ENCODE results near the gene ANAPC16.

ANAPC16 gene

DNA sequence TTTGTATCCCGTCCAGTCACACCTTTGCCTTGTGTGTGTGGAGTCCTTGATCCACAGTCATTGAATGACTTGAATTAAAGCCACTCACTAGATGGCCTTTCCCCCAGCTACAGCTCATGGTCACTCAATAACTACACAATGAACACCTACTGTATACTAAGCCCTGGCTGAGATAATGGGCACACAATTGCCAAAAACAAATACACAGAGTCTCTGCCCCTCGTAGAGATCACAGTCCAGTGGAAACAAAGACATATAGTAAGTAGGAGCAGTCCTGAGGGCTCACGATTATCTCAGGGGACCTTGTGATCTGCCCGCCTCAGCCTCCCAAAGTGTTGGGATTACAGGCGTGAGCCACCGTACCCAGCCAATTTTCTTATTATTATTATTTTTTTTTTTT lies 35.8 kb downstream of the ANAPC16 start:
- Histone ChIP-seq H3K27me3 (ENCODE audit: control insufficient read depth in 1 of 2, insufficient read depth in 2 of 2, low read length in 2 of 2) (no peaks in the 10 kb centered on the region), H3K36me3 (ENCODE audit: control insufficient read depth in 1 of 2, insufficient read depth in 2 of 2, low read length in 2 of 2) (no peaks in the 10 kb centered on the region), H3K27ac (ENCODE audit: low read depth, low read length) (no peak overlapping the region), H3K9ac (ENCODE audit: low read depth in 1 of 2, low read length in 2 of 2) (no peak overlapping the region), H3K4me1 (ENCODE audit: control insufficient read depth in 1 of 2, insufficient read depth in 2 of 2, low read length in 2 of 2) (peaks cover 39 to 47% of the 10 kb centered on the region in 2 donors), H3K9me3 (ENCODE audit: control insufficient read depth in 1 of 2, low read length in 2 of 2) (no peaks in the 10 kb centered on the region), H3K4me3 (ENCODE audit: low read depth in 1 of 2, low read length in 2 of 2) (no peak overlapping the region)

DNA sequence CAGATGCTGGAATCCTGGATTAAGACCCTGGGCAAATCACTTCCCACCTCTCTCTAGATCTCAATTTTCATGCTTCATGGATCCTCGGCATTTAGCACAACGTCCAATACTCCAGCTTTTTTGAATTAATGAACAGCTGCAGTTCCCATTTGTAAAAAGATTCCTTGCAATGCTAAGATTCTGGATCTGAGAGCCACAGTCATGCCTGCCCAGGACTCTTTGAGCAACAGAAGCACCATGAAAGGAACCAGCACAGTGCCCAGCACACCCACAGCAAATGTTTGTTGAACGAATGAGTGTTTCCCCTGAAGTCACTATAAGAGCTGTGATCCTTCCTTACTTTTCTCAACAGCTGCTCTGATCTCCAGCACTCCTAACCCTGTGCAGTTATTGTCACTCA lies 37.2 kb downstream of the ANAPC16 start:
- Histone ChIP-seq H3K27me3 (ENCODE audit: control insufficient read depth in 1 of 2, insufficient read depth in 2 of 2, low read length in 2 of 2) (no peaks in the 10 kb centered on the region), H3K36me3 (ENCODE audit: control insufficient read depth in 1 of 2, insufficient read depth in 2 of 2, low read length in 2 of 2) (no peaks in the 10 kb centered on the region), H3K9ac (ENCODE audit: low read depth in 1 of 2, low read length in 2 of 2) (no peak overlapping the region), H3K27ac (ENCODE audit: low read depth, low read length) (no peak overlapping the region), H3K9me3 (ENCODE audit: control insufficient read depth in 1 of 2, low read length in 2 of 2) (no peaks in the 10 kb centered on the region), H3K4me3 (ENCODE audit: low read depth in 1 of 2, low read length in 2 of 2) (no peak overlapping the region), H3K4me1 (ENCODE audit: control insufficient read depth in 1 of 2, insufficient read depth in 2 of 2, low read length in 2 of 2) (peaks cover 36 to 43% of the 10 kb centered on the region in 2 donors)

DNA sequence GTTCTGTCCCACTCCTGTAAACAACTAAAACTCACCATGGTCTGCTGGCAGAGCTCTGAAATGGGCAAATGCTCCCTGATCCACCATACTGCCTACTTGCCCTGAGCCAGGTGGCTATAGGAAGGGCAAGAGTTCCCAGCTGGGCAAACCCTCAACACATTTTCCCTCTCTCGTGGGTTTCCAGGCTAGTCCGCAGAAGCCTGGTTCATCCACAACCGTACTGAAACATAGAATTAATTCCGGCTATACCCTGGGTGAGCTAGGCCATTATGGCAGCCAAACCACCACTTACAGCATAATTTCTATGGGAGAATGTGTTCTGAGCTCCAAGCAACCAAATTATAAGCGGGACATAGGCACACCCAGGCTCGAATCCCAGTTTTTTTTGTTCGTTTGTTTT lies 37.8 kb downstream of the ANAPC16 start:
- Histone ChIP-seq H3K27me3 (ENCODE audit: control insufficient read depth in 1 of 2, insufficient read depth in 2 of 2, low read length in 2 of 2) (no peaks in the 10 kb centered on the region), H3K4me3 (ENCODE audit: low read depth in 1 of 2, low read length in 2 of 2) (no peak overlapping the region), H3K9ac (ENCODE audit: low read depth in 1 of 2, low read length in 2 of 2) (no peak overlapping the region), H3K27ac (ENCODE audit: low read depth, low read length) (no peak overlapping the region), H3K4me1 (ENCODE audit: control insufficient read depth in 1 of 2, insufficient read depth in 2 of 2, low read length in 2 of 2) (peaks cover 30 to 37% of the 10 kb centered on the region in 2 donors), H3K9me3 (ENCODE audit: control insufficient read depth in 1 of 2, low read length in 2 of 2) (no peaks in the 10 kb centered on the region), H3K36me3 (ENCODE audit: control insufficient read depth in 1 of 2, insufficient read depth in 2 of 2, low read length in 2 of 2) (no peaks in the 10 kb centered on the region)

DNA sequence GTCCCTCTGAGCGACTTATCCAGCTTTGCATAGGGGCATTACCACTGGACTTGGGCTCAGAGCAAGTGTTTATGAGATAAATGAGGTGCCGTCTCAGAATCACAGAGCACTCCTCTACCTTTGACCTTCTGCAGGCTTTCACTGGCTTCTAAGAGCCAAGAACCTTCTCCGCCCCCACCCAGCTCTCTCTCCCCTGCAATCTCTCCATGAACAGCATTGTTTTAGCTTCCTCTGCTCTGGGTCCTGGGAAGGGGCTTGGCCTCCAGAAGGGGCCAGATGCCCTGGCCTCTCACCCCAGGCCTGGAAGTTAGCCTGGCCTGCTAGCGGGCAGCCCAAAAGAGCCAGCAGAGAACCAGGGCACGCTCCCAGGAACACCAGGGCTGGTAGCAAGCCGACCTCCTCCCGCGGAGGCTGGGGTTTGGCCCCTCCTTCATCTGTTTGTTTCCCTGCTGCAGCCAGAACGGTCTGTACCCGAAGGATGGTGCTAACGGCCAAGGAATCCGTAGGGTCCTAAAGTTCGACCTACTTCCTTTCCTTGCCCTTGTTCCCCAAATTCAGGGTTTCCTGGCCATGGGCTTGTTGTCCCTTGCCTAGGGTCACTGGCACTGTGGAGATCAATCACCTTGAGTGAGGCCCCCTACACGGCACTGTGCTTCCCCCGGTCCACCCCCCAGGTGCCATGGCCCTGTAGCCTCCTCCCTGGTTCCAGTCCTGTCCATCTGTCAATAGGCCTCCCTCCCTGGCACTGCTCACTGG lies 39.2 kb downstream of the ANAPC16 start:
- no peaks in the 10 kb centered on the region for H3K9me3 ChIP-seq (ENCODE audit: control insufficient read depth in 1 of 2, low read length in 2 of 2)
- peak overlapping the region; percentile 64 for H3K27ac ChIP-seq (ENCODE audit: low read depth, low read length)
- peak overlapping the region; percentile 37 to 57 for H3K4me3 ChIP-seq (ENCODE audit: low read depth in 1 of 2, low read length in 2 of 2)
- no peaks in the 10 kb centered on the region for H3K27me3 ChIP-seq (ENCODE audit: control insufficient read depth in 1 of 2, insufficient read depth in 2 of 2, low read length in 2 of 2)
- peak overlapping the region; percentile 26 to 65 for H3K9ac ChIP-seq (ENCODE audit: low read depth in 1 of 2, low read length in 2 of 2)
- peaks cover 29 to 37% of the 10 kb centered on the region in 2 donors for H3K4me1 ChIP-seq (ENCODE audit: control insufficient read depth in 1 of 2, insufficient read depth in 2 of 2, low read length in 2 of 2)
- H3K36me3 ChIP-seq (ENCODE audit: control insufficient read depth in 1 of 2, insufficient read depth in 2 of 2, low read length in 2 of 2), result no peaks in the 10 kb centered on the region

DNA sequence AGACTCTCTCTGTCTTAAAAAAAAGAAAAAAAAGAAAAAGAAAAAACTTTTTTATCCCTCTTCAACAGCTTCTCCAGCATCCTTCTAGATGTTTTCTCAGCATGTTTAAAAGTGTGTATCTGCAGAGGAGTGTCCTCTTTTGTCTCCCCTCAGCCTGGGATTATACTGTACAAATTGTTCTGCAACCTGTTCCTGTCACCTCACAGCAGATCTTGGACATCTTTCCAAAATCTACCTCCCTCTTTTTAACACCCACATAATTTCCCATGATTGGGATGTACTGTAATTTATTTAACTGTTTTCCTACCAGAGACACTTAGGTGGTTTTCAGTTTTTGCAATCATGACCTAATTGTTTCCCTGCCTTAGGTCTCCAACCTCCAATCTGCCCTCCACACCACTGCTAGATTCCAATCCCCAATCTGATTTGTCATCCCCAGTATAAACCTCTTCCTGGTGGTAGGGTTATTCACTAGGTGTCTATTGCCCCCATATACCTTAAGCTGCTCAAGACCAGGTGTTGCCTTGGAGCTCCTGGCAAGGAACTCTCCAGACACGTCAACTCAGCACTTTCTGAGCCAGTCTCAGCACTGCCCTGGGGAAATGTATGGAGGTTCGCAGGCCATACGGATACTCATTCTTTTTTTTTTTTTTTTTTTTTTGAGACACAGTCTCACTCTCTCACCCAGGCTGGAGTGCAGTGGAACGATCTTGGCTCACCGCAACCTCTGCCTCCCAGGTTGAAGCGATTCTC lies 40.3 kb downstream of the ANAPC16 start:
- H3K27me3 ChIP-seq (ENCODE audit: control insufficient read depth in 1 of 2, insufficient read depth in 2 of 2, low read length in 2 of 2), result no peaks in the 10 kb centered on the region
- H3K9me3 ChIP-seq (ENCODE audit: control insufficient read depth in 1 of 2, low read length in 2 of 2), result no peaks in the 10 kb centered on the region
- H3K27ac ChIP-seq (ENCODE audit: low read depth, low read length), result no peak overlapping the region
- no peak overlapping the region for H3K4me3 ChIP-seq (ENCODE audit: low read depth in 1 of 2, low read length in 2 of 2)
- no peak overlapping the region for H3K9ac ChIP-seq (ENCODE audit: low read depth in 1 of 2, low read length in 2 of 2)
- no peaks in the 10 kb centered on the region for H3K36me3 ChIP-seq (ENCODE audit: control insufficient read depth in 1 of 2, insufficient read depth in 2 of 2, low read length in 2 of 2)
- peaks cover 37 to 41% of the 10 kb centered on the region in 2 donors for H3K4me1 ChIP-seq (ENCODE audit: control insufficient read depth in 1 of 2, insufficient read depth in 2 of 2, low read length in 2 of 2)

DNA sequence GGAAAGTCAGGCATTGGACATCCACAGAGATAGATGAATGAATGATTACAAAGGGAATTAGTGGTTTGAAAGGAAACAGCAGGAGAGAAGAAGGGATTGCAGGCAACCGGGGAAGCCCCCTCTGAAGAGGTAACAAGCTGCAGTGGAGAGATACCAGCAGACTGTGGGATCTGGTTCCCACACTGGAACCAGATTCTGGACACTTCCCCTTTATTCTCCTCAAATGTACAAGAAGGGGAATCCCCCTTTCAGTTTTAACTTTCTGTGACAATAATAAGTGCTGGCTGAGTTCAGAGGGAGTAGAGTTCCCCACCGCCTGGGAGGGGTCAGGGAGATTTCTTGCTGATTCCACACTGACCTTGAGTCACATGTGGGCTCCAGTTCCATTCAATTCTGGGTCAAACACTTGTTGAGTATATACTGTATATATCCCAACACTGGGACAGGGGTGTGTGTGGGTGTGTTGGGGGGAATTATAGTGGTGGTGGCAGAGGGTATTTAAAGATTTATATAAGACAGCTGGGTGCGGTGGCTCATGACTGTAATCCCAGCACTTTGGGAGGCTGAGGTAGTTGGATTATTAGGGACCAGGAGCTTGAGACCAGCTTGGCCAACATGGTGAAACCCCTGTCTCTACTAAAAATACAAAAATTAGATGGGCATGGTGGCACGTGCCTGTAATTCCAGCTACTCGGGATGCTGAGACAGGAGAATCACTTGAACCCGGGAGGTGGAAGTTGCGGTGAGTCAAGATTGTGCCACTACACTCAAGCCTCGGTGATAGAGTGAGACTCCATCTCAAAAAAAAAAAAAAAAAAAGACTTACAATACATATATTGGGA lies 41.5 kb downstream of the ANAPC16 start:
- Histone ChIP-seq H3K27ac (ENCODE audit: low read depth, low read length) (no peak overlapping the region), H3K4me3 (ENCODE audit: low read depth in 1 of 2, low read length in 2 of 2) (no peak overlapping the region), H3K36me3 (ENCODE audit: control insufficient read depth in 1 of 2, insufficient read depth in 2 of 2, low read length in 2 of 2) (no peaks in the 10 kb centered on the region), H3K9me3 (ENCODE audit: control insufficient read depth in 1 of 2, low read length in 2 of 2) (no peaks in the 10 kb centered on the region), H3K27me3 (ENCODE audit: control insufficient read depth in 1 of 2, insufficient read depth in 2 of 2, low read length in 2 of 2) (no peaks in the 10 kb centered on the region), H3K9ac (ENCODE audit: low read depth in 1 of 2, low read length in 2 of 2) (no peak overlapping the region), H3K4me1 (ENCODE audit: control insufficient read depth in 1 of 2, insufficient read depth in 2 of 2, low read length in 2 of 2) (peaks cover 47 to 52% of the 10 kb centered on the region in 2 donors)

DNA sequence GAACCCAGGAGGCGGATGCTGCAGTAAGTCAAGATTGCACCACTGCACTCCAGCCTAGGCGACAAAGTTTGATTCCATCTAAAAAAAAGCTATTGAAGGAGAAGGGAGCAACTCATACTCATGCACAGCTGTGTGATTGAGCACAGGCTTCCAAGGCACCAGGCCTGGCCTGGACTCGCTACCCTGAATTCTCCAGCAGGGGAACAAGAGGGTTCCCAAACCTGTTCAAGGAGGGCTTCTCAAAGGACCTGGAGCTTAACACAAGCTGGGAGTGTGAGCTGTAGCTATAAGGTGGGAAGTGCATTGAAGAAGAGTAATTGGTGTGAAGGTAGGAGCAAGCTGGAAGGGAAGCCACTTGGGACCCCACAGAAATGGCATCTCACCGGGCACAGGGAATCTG lies 42.8 kb downstream of the ANAPC16 start:
- H3K9ac ChIP-seq (ENCODE audit: low read depth in 1 of 2, low read length in 2 of 2), result no peak overlapping the region
- peaks cover 47 to 57% of the 10 kb centered on the region in 2 donors for H3K4me1 ChIP-seq (ENCODE audit: control insufficient read depth in 1 of 2, insufficient read depth in 2 of 2, low read length in 2 of 2)
- no peak overlapping the region for H3K27ac ChIP-seq (ENCODE audit: low read depth, low read length)
- no peaks in the 10 kb centered on the region for H3K36me3 ChIP-seq (ENCODE audit: control insufficient read depth in 1 of 2, insufficient read depth in 2 of 2, low read length in 2 of 2)
- no peaks in the 10 kb centered on the region for H3K9me3 ChIP-seq (ENCODE audit: control insufficient read depth in 1 of 2, low read length in 2 of 2)
- no peak overlapping the region for H3K4me3 ChIP-seq (ENCODE audit: low read depth in 1 of 2, low read length in 2 of 2)
- no peaks in the 10 kb centered on the region for H3K27me3 ChIP-seq (ENCODE audit: control insufficient read depth in 1 of 2, insufficient read depth in 2 of 2, low read length in 2 of 2)

DNA sequence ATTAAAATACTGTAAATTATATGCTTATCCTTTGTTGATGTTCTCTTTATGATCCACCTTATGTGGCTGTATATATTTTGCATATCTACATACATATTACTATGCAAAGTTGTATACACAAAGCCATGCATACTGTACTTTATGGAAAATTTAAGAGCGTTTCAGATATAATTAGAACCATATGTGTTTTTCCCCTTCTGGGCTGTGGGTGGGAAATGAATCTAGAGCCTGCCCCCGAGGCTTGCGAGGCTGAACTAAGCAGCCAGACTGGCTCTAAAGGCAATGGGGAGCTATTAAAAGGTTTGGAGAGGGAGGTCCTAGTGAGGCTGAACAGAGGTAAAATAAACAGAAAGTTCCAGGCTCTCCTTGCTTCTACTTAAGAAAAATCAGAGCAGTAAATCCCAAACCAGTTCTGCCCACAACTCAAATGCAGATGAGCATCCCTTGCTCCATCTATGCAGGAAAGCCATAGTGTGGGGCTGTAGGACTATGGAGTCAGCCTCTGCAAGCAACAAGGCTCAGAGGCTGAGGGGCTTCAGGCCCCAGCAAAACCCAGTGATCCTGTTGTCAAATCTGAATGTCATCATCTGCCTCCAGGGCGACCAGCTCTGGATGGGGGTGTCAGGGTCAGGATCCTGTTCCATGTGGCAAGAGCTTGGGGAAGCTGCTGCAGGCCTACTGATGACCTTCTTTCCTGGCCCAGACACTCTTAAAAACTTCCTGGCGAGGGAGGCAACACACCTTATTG lies 43.9 kb downstream of the ANAPC16 start:
- H3K4me1 ChIP-seq (ENCODE audit: control insufficient read depth in 1 of 2, insufficient read depth in 2 of 2, low read length in 2 of 2), result peaks cover 46 to 53% of the 10 kb centered on the region in 2 donors
- H3K27ac ChIP-seq (ENCODE audit: low read depth, low read length), result peak overlapping the region; percentile 89
- H3K9me3 ChIP-seq (ENCODE audit: control insufficient read depth in 1 of 2, low read length in 2 of 2), result no peaks in the 10 kb centered on the region
- H3K9ac ChIP-seq (ENCODE audit: low read depth in 1 of 2, low read length in 2 of 2), result peak overlapping the region; percentile 69 to 82
- H3K27me3 ChIP-seq (ENCODE audit: control insufficient read depth in 1 of 2, insufficient read depth in 2 of 2, low read length in 2 of 2), result no peaks in the 10 kb centered on the region
- peak overlapping the region in 1 of 2 donors; percentile 84 for H3K4me3 ChIP-seq (ENCODE audit: low read depth in 1 of 2, low read length in 2 of 2)
- no peaks in the 10 kb centered on the region for H3K36me3 ChIP-seq (ENCODE audit: control insufficient read depth in 1 of 2, insufficient read depth in 2 of 2, low read length in 2 of 2)

DNA sequence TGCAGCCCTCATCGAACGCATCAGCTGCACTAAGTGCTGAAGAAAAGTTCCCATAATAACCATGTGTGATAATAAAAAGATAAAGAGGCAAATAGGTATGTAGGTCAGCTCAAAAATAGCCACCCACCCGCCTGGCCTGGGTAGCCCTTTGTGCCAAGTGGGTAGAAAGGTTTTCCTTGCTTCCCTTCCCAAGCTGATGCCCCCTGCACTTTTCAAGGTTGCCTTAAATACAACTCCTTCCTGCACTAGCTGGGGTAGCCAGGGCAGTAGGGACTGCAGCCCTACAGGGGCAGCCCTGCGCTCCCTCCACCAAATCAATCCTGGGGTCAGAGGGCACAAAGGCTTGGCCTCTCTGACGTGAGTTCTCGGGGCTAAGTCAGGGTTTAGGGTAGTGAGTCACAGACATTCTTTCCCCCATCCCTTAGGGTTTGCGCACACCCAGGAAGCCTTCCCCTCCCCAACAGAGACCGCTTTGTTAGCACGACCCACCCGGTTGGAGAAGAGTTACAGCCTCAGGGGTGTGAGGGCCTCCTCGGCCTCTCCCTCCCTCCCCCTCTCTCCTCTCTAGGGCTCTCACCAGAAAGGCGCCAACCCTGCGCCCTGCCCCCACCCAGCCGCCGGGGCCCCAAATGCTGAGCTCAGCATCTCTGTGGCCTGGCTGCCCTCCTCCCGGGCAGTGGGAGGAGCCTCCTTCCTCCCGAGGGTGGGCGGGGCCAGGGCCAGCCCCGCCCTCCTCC lies 44.6 kb downstream of the ANAPC16 start:
- Histone ChIP-seq H3K36me3 (ENCODE audit: control insufficient read depth in 1 of 2, insufficient read depth in 2 of 2, low read length in 2 of 2) (no peaks in the 10 kb centered on the region), H3K4me1 (ENCODE audit: control insufficient read depth in 1 of 2, insufficient read depth in 2 of 2, low read length in 2 of 2) (peaks cover 39 to 46% of the 10 kb centered on the region in 2 donors), H3K9me3 (ENCODE audit: control insufficient read depth in 1 of 2, low read length in 2 of 2) (no peaks in the 10 kb centered on the region), H3K9ac (ENCODE audit: low read depth in 1 of 2, low read length in 2 of 2) (peak overlapping the region; percentile 69 to 82), H3K4me3 (ENCODE audit: low read depth in 1 of 2, low read length in 2 of 2) (peak overlapping the region; percentile 67 to 84), H3K27ac (ENCODE audit: low read depth, low read length) (peak overlapping the region; percentile 89), H3K27me3 (ENCODE audit: control insufficient read depth in 1 of 2, insufficient read depth in 2 of 2, low read length in 2 of 2) (no peaks in the 10 kb centered on the region)

Data from duodenal mucosa (tissue), 2 donors.